Caco-2 (cell line): ENCODE measurements around the gene FXYD2. TPM values are rescaled to one million over a fixed set of nuclear protein-coding genes. Genes with fewer than 3 reads are reported as not detected.

Source experiments
- BruUV-seq: library from RNA; stranded (reverse); fragments of 400-500 nt; replicated peaks from 2 replicates; lab custom pipeline; 2021; lab: Mats Ljungman, UMichigan
- CTCF ChIA-PET: fragments of 300-600 bp; sonication (Branson Sonifier 250); formaldehyde crosslinking; loops from one replicate; lab custom pipeline; 2022; ENCODE audit warnings: antibody characterized with exemption; lab: Charles Lee
- POLR2A ChIA-PET: fragments of 300-600 bp; sonication (Branson Sonifier 250); formaldehyde crosslinking; loops from one replicate; lab custom pipeline; 2022; ENCODE audit warnings: antibody characterized with exemption; lab: Charles Lee
- DNase-seq, 2 experiments: peaks; one replicate each; pipeline versions ENCODE4 v3.0.0 to v3.0.0-alpha.2; 2020 to 2022
- H3K27me3 ChIP-seq: replicated peaks from 2 replicates; pipeline ENCODE4 v1.6.0; 2011; ENCODE audit warnings: low read length; ENCODE audit not compliant: control insufficient read depth, insufficient read depth
- H3K36me3 ChIP-seq: 2 replicates; pipeline ENCODE4 v1.5.1; 2011; ENCODE audit warnings: low read length; ENCODE audit not compliant: control insufficient read depth, insufficient read depth
- H3K4me1 ChIP-seq: fragments of 250-450 bp; sonication (Bioruptor Pico); 2 replicates; pipeline ENCODE4 v1.5.1; 2020; ENCODE audit warnings: mild to moderate bottlenecking
- H3K4me3 ChIP-seq: 2 replicates; pipeline ENCODE4 v1.5.1; 2011; ENCODE audit warnings: low read depth, mild to moderate bottlenecking, control low read depth, low read length
- H3K9me3 ChIP-seq: fragments of 250-450 bp; sonication (Bioruptor Pico); 2 replicates; pipeline ENCODE4 v1.5.1; 2020; ENCODE audit warnings: mild to moderate bottlenecking, moderate library complexity
- H3K27ac Mint-ChIP-seq: one replicate; pipeline ENCODE4 v1.8.0; 2022; ENCODE audit warnings: mixed read lengths; ENCODE audit not compliant: unreplicated experiment
- H3K27me3 Mint-ChIP-seq: one replicate; pipeline ENCODE4 v1.8.0; 2022; ENCODE audit warnings: mixed read lengths; ENCODE audit not compliant: insufficient read depth, unreplicated experiment
- H3K36me3 Mint-ChIP-seq: one replicate; pipeline ENCODE4 v1.8.0; 2022; ENCODE audit warnings: mild to moderate bottlenecking, mixed read lengths; ENCODE audit not compliant: insufficient read depth, unreplicated experiment
- H3K4me1 Mint-ChIP-seq: one replicate; pipeline ENCODE4 v1.8.0; 2022; ENCODE audit warnings: low read depth, mixed read lengths; ENCODE audit not compliant: unreplicated experiment
- H3K4me3 Mint-ChIP-seq: one replicate; pipeline ENCODE4 v1.8.0; 2022; ENCODE audit warnings: mild to moderate bottlenecking, moderate library complexity, mixed read lengths; ENCODE audit not compliant: unreplicated experiment
- H3K9me3 Mint-ChIP-seq: one replicate; pipeline ENCODE4 v1.8.0; 2022; ENCODE audit warnings: mixed read lengths; ENCODE audit not compliant: unreplicated experiment
- intact Hi-C: fragments of 100-400 bp; cut with micrococcal nuclease; formaldehyde crosslinking; loops from one replicate; pipeline ENCODE4 v1.10.0; 2022; ENCODE audit not compliant: unreplicated experiment
- total RNA-seq: library from RNA; stranded (reverse); gene quantifications from 2 replicates; pipeline ENCODE4 v1.2.3, GENCODE V29; 2022
- TF ChIP-seq, protein P1 (sequence below), 2 experiments: fragments of 200-600 bp in 1 of 2; IDR thresholded peaks; 1 replicate in 1 of 2; 2 replicates in 1 of 2; pipeline versions ENCODE4 v1.5.1 to v1.8.0; 2011 to 2022; ENCODE audit warnings: antibody characterized with exemption in 1 of 2, control low read depth in 1 of 2, inconsistent platforms in 1 of 2, low read depth in 1 of 2, low read length in 1 of 2, mild to moderate bottlenecking in 1 of 2, moderate library complexity in 1 of 2; ENCODE audit not compliant: insufficient read depth in 1 of 2, severe bottlenecking in 1 of 2, unreplicated experiment in 1 of 2

FXYD2 gene
- total RNA-seq, 1 experiment from 2014 or later, result 0.48 TPM

DNA sequence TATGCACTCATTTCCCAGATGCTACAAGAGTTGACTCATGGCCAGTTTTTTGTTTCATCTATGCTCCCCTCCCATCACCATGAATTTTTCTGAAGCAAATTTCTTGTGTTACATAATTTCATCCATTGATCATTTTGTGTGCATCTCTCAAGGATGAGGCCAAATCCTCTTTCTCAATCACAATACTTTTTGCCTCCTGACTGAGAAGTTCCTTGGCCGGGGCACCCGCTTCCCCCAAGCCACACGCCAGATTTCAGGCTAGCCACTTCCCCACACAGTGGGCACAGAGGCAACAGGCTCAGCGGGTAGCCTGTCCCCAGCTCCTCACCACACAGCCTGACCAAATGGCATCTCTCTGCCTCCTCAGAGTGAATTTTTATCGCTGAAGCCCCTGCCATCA, 17.7 kb downstream of the FXYD2 start:
- no peaks in the 10 kb centered on the region for H3K4me1 ChIP-seq
- no peaks in the 10 kb centered on the region for H3K27me3 ChIP-seq
- TF ChIP-seq, protein P1, sequence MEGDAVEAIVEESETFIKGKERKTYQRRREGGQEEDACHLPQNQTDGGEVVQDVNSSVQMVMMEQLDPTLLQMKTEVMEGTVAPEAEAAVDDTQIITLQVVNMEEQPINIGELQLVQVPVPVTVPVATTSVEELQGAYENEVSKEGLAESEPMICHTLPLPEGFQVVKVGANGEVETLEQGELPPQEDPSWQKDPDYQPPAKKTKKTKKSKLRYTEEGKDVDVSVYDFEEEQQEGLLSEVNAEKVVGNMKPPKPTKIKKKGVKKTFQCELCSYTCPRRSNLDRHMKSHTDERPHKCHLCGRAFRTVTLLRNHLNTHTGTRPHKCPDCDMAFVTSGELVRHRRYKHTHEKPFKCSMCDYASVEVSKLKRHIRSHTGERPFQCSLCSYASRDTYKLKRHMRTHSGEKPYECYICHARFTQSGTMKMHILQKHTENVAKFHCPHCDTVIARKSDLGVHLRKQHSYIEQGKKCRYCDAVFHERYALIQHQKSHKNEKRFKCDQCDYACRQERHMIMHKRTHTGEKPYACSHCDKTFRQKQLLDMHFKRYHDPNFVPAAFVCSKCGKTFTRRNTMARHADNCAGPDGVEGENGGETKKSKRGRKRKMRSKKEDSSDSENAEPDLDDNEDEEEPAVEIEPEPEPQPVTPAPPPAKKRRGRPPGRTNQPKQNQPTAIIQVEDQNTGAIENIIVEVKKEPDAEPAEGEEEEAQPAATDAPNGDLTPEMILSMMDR (IDR thresholded peaks at IDR 0.05; ENCODE audit: insufficient read depth in 1 of 2, low read depth in 1 of 2, low read length in 1 of 2, severe bottlenecking in 1 of 2, unreplicated experiment in 1 of 2), result no peak
- H3K9me3 Mint-ChIP-seq, result no peaks in the 10 kb centered on the region
- no peak overlapping the region for H3K4me3 ChIP-seq
- intact Hi-C loops, result loop anchor here (1.0 to 5.0 kb wide), 3 partner anchors 10 to 140 kb away; no protein-coding TSS in a partner anchor
- H3K36me3 ChIP-seq, result no peaks in the 10 kb centered on the region
- ChIA-PET POLR2A (interaction anchor here (1.0 kb wide), 1 partner anchor 11 kb away, joined by 4 read pairs; no protein-coding TSS in a partner anchor), CTCF (interaction anchor here (0.8 to 4.7 kb wide), 21 partner anchors 11 to 384 kb away, joined by 3 to 132 read pairs (median 5); partner anchors contain the start of gene TMPRSS4)
- BruUV-seq, result no TSS peak
- H3K27ac Mint-ChIP-seq, result no peak overlapping the region
- H3K4me1 Mint-ChIP-seq, result no peaks in the 10 kb centered on the region
- H3K27me3 Mint-ChIP-seq, result peaks cover 15% of the 10 kb centered on the region
- H3K9me3 ChIP-seq, result no peaks in the 10 kb centered on the region
- no peaks in the 10 kb centered on the region for H3K36me3 Mint-ChIP-seq
- no peak for DNase-seq
- H3K4me3 Mint-ChIP-seq, result no peak overlapping the region

DNA sequence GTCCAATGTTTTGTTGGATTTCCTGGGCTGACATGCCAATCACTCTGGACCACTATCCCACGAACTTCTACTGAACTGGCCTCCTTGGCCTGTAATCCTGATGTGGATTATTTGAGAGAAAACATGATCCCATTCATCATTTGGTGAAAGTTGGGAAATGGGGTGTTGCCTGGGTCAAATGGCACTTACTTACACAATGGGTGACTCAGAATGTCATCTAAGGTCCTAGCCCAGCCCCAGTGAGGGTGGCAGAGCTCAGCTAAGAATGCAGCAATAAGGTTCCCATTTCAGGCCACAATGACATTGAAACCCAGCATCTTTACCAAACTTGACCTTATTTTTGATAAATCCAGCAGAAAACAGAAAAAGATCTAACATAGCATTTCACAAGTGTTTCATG, 19.5 kb downstream of the FXYD2 start:
- H3K4me3 ChIP-seq, result no peak overlapping the region
- no peaks in the 10 kb centered on the region for H3K9me3 Mint-ChIP-seq
- no peaks in the 10 kb centered on the region for H3K4me1 Mint-ChIP-seq
- no peaks in the 10 kb centered on the region for H3K9me3 ChIP-seq
- TF ChIP-seq, protein P1 (IDR thresholded peaks at IDR 0.05; ENCODE audit: insufficient read depth in 1 of 2, low read depth in 1 of 2, low read length in 1 of 2, severe bottlenecking in 1 of 2, unreplicated experiment in 1 of 2), result no peak
- CTCF ChIA-PET, result interaction anchor here (0.6 kb wide), 2 partner anchors 149 to 379 kb away, joined by 3 to 4 read pairs; no protein-coding TSS in a partner anchor
- H3K4me3 Mint-ChIP-seq, result no peak overlapping the region
- H3K36me3 ChIP-seq, result no peaks in the 10 kb centered on the region
- H3K27ac Mint-ChIP-seq, result no peak overlapping the region
- H3K27me3 Mint-ChIP-seq, result peaks cover 9% of the 10 kb centered on the region
- no peak for DNase-seq
- H3K4me1 ChIP-seq, result no peaks in the 10 kb centered on the region
- no peaks in the 10 kb centered on the region for H3K27me3 ChIP-seq
- H3K36me3 Mint-ChIP-seq, result no peaks in the 10 kb centered on the region
- BruUV-seq, result no TSS peak
- intact Hi-C loops, result loop anchor here (5.0 kb wide), 1 partner anchor 88 kb away; no protein-coding TSS in a partner anchor
- POLR2A ChIA-PET, result no interaction called here

DNA sequence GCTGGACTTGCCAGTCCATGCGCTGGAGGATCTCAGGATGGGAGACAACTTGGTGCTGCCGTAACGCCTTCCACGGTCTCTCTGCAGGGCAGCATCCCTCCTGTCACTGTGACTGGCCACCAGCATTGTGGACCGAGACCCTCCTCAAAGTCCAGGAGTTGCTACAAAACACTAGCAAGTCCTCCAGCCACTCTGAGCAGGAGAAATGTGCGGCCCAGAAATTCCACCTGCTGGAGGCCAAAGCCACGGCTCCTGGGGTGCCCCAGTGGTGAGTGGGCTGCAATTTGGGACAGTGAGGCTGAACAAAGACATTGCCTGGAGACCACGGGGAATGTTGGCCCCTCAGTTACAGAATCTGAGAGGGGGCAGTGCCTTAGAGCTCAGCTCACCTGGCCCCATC, 20.6 kb downstream of the FXYD2 start:
- no peaks in the 10 kb centered on the region for H3K36me3 ChIP-seq
- TF ChIP-seq, protein P1 (IDR thresholded peaks at IDR 0.05; ENCODE audit: insufficient read depth in 1 of 2, low read depth in 1 of 2, low read length in 1 of 2, severe bottlenecking in 1 of 2, unreplicated experiment in 1 of 2), result no peak
- peaks cover 4% of the 10 kb centered on the region; the same call in 1 of the 2 replicates for H3K4me1 ChIP-seq
- H3K27me3 ChIP-seq, result no peaks in the 10 kb centered on the region
- no peaks in the 10 kb centered on the region for H3K9me3 ChIP-seq
- no peaks in the 10 kb centered on the region for H3K36me3 Mint-ChIP-seq
- intact Hi-C loops, result no loop called here
- peaks cover 9% of the 10 kb centered on the region for H3K4me1 Mint-ChIP-seq
- no peak overlapping the region for H3K4me3 Mint-ChIP-seq
- H3K4me3 ChIP-seq, result no peak overlapping the region
- BruUV-seq, result no TSS peak
- peak in 1 of 2 experiments; percentile 36 for DNase-seq
- ChIA-PET POLR2A (no interaction called here), CTCF (interaction anchor here (1.0 kb wide), 1 partner anchor 378 kb away, joined by 3 read pairs; no protein-coding TSS in a partner anchor)
- H3K27ac Mint-ChIP-seq, result no peak overlapping the region
- H3K27me3 Mint-ChIP-seq, result peaks cover 6% of the 10 kb centered on the region
- H3K9me3 Mint-ChIP-seq, result no peaks in the 10 kb centered on the region
